GM12891 (cell line): ENCODE results near the gene SLC6A11.

ENCODE experiments used
- POLR2A ChIP-seq: IDR thresholded peaks from 2 replicates; pipeline ENCODE4 v1.6.1; 2011; ENCODE audit warnings: low read depth, low read length, control low read depth
- POLR2AphosphoS5 ChIP-seq: IDR thresholded peaks from 2 replicates; pipeline ENCODE4 v1.6.1; 2011; ENCODE audit warnings: low read depth, low read length, control low read depth
- TAF1 ChIP-seq: IDR thresholded peaks from 2 replicates; pipeline ENCODE4 v1.6.1; 2011; ENCODE audit warnings: low read depth, low read length, control low read depth

DNA sequence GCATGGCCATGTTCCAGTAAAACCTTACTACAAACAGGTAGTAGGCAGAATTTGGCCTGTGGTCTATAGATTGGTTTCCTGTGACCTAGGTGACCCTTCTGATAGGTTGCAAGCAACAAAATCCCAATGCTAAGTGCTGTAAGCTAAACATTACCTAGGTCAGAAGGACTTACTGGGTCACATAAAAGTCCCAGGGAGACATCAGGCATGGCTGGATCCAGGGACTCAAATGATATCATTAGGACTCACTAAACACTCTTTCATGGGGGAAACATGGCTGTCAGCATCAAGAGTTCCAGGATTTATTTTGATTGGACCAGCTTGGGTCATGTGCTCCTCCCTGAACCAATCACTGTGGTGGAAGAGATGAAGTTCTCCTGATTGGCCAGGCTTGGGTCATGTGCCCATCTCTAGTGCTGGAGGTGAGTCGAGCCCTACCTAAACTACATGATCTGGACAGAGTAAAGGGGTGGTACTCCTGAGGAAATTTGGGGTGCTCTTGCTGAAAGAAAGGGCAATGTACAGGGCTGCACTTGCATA, 159.7 kb downstream of the SLC6A11 start:
- TF ChIP-seq POLR2AphosphoS5 (no peak), TAF1 (no peak), POLR2A (no peak)
